PC-9 (cell line): ENCODE measurements around the gene ATXN2L.

Experiments
- CTCF ChIP-seq: fragments of 200-600 bp; sonication (generic); conservative IDR thresholded peaks from 2 replicates; pipeline ENCODE4 v1.6.1; 2017; ENCODE audit warnings: mixed run types, antibody characterized with exemption, mild to moderate bottlenecking, moderate library complexity
- EZH2 ChIP-seq: fragments of 200-600 bp; sonication (generic); IDR thresholded peaks from 2 replicates; pipeline ENCODE4 v1.8.0; 2017; ENCODE audit warnings: antibody characterized with exemption, low read depth

GRCh38 chr16:28821874-28822519, 802 bp upstream of the ATXN2L start:
- TF ChIP-seq CTCF (no peak; the same call in 1 of the 2 replicates), EZH2 (no peak)
